Measurements from ENCODE around the gene STX1B.
"Not testable (repeated sequence)": the region's sequence is repeated elsewhere in the genome, so short reads cannot be mapped to it uniquely, and the experiment has no call there.

STX1B gene

GRCh38 chr16:31016018-31016417 is 5.6 kb upstream of the STX1B start:
- DNase-seq (ENCODE audit: low read depth in 2 of 2, low spot score in 1 of 2), result no peak

GRCh38 chr16:31013292-31013691 is 2.9 kb upstream of the STX1B start:
- DNase-seq (ENCODE audit: low read depth in 2 of 2, low spot score in 1 of 2), result not testable (repeated sequence)

GRCh38 chr16:31011815-31012214 is 1.4 kb upstream of the STX1B start:
- DNase-seq (ENCODE audit: low read depth in 2 of 2, low spot score in 1 of 2), result not testable (repeated sequence)

GRCh38 chr16:31009894-31010584 is 399 bp downstream of the STX1B start:
- no peak for DNase-seq (ENCODE audit: low read depth in 2 of 2, low spot score in 1 of 2)

- no peak for DNase-seq (ENCODE audit: low read depth in 2 of 2, low spot score in 1 of 2)
Measured at GRCh38 chr16:31009120-31009519, 1.3 kb downstream of the STX1B start.

- no peak for DNase-seq (ENCODE audit: low read depth in 2 of 2, low spot score in 1 of 2)
Measured at GRCh38 chr16:31008551-31008950, 1.9 kb downstream of the STX1B start.

- DNase-seq (ENCODE audit: low read depth in 2 of 2, low spot score in 1 of 2), result no peak
Measured at GRCh38 chr16:31008149-31008548, 2.3 kb downstream of the STX1B start.

GRCh38 chr16:31007684-31008083 is 2.8 kb downstream of the STX1B start:
- no peak for DNase-seq (ENCODE audit: low read depth in 2 of 2, low spot score in 1 of 2)

GRCh38 chr16:31006589-31006988 is 3.8 kb downstream of the STX1B start:
- no peak for DNase-seq (ENCODE audit: low read depth in 2 of 2, low spot score in 1 of 2)

GRCh38 chr16:31006086-31006385 is 4.4 kb downstream of the STX1B start:
- no peak for DNase-seq (ENCODE audit: low read depth in 2 of 2, low spot score in 1 of 2)

- no peak for DNase-seq (ENCODE audit: low read depth in 2 of 2, low spot score in 1 of 2)
Measured at GRCh38 chr16:31005350-31006085, 4.9 kb downstream of the STX1B start.

GRCh38 chr16:31004658-31005057 is 5.8 kb downstream of the STX1B start:
- DNase-seq (ENCODE audit: low read depth in 2 of 2, low spot score in 1 of 2), result no peak

- DNase-seq (ENCODE audit: low read depth in 2 of 2, low spot score in 1 of 2), result no peak
Measured at GRCh38 chr16:31003744-31004143, 6.7 kb downstream of the STX1B start.

- DNase-seq (ENCODE audit: low read depth in 2 of 2, low spot score in 1 of 2), result no peak
Measured at GRCh38 chr16:31002862-31003341, 7.5 kb downstream of the STX1B start.

GRCh38 chr16:31002250-31002700 is 8.2 kb downstream of the STX1B start:
- no peak for DNase-seq (ENCODE audit: low read depth in 2 of 2, low spot score in 1 of 2)

- no peak for DNase-seq (ENCODE audit: low read depth in 2 of 2, low spot score in 1 of 2)
Measured at GRCh38 chr16:31001507-31002249, 8.8 kb downstream of the STX1B start.

- no peak for DNase-seq (ENCODE audit: low read depth in 2 of 2, low spot score in 1 of 2)
Measured at GRCh38 chr16:31000671-31001382, 9.6 kb downstream of the STX1B start.

GRCh38 chr16:30998852-30999761 is 11.3 kb downstream of the STX1B start:
- no peak for DNase-seq (ENCODE audit: low read depth in 2 of 2, low spot score in 1 of 2)

GRCh38 chr16:30997725-30998711 is 12.4 kb downstream of the STX1B start:
- no peak for DNase-seq (ENCODE audit: low read depth in 2 of 2, low spot score in 1 of 2)
